Measurements from ENCODE around the gene CDC20.

CDC20 gene

GRCh38 chr1:43340559-43340958 lies 18.2 kb upstream of the CDC20 start:
- H3K4me2 ChIP-seq (ENCODE audit: low read length) = no peak overlapping the region
- no peak for TF ChIP-seq CTCF (IDR thresholded peaks at IDR 0.05)
- no peaks in the 10 kb centered on the region for H3K27me3 ChIP-seq (ENCODE audit: control insufficient read depth, insufficient read depth, low read length)
- no peak overlapping the region for H3K9ac ChIP-seq
- H3K36me3 ChIP-seq (ENCODE audit: control insufficient read depth, insufficient read depth, low read length) = no peaks in the 10 kb centered on the region
- H3K4me1 ChIP-seq = no peaks in the 10 kb centered on the region
- H3K9me3 ChIP-seq (ENCODE audit: control insufficient read depth, low read length) = no peaks in the 10 kb centered on the region
- H3K79me2 ChIP-seq = no peaks in the 10 kb centered on the region
- no peak overlapping the region for H3K27ac ChIP-seq
- no peak overlapping the region for H2AFZ ChIP-seq
- no peak overlapping the region for H3K4me3 ChIP-seq (ENCODE audit: low read depth, low read length)

- H3K36me3 ChIP-seq (ENCODE audit: control insufficient read depth, insufficient read depth, low read length) = no peaks in the 10 kb centered on the region
- no peak for TF ChIP-seq CTCF (IDR thresholded peaks at IDR 0.05)
Observed at GRCh38 chr1:43344267-43344850, 14.4 kb upstream of the CDC20 start.

GRCh38 chr1:43345120-43345519 lies 13.7 kb upstream of the CDC20 start:
- no peak overlapping the region for H3K4me3 ChIP-seq (ENCODE audit: low read depth, low read length)
- no peaks in the 10 kb centered on the region for H3K27me3 ChIP-seq (ENCODE audit: control insufficient read depth, insufficient read depth, low read length)
- no peak for TF ChIP-seq CTCF (IDR thresholded peaks at IDR 0.05)
- peak overlapping the region; percentile 29 for H2AFZ ChIP-seq
- no peak overlapping the region for H3K27ac ChIP-seq
- H3K9me3 ChIP-seq (ENCODE audit: control insufficient read depth, low read length) = no peaks in the 10 kb centered on the region
- no peaks in the 10 kb centered on the region for H3K36me3 ChIP-seq (ENCODE audit: control insufficient read depth, insufficient read depth, low read length)
- H3K4me1 ChIP-seq = peaks cover 3% of the 10 kb centered on the region
- no peaks in the 10 kb centered on the region for H3K79me2 ChIP-seq
- no peak overlapping the region for H3K9ac ChIP-seq
- peak overlapping the region; percentile 8 for H3K4me2 ChIP-seq (ENCODE audit: low read length)

More at GRCh38 chr1:43344267-43344850, 14.4 kb upstream of the CDC20 start:
- H3K9ac ChIP-seq = no peak overlapping the region
- H3K79me2 ChIP-seq = no peaks in the 10 kb centered on the region
- H3K27me3 ChIP-seq (ENCODE audit: control insufficient read depth, insufficient read depth, low read length) = no peaks in the 10 kb centered on the region
- no peak overlapping the region for H3K27ac ChIP-seq
- H2AFZ ChIP-seq = no peak overlapping the region
- no peaks in the 10 kb centered on the region for H3K9me3 ChIP-seq (ENCODE audit: control insufficient read depth, low read length)
- peaks cover 3% of the 10 kb centered on the region for H3K4me1 ChIP-seq
- H3K4me3 ChIP-seq (ENCODE audit: low read depth, low read length) = no peak overlapping the region
- H3K4me2 ChIP-seq (ENCODE audit: low read length) = no peak overlapping the region

- TF ChIP-seq CTCF (IDR thresholded peaks at IDR 0.05) = no peak
- no peak overlapping the region for H3K4me3 ChIP-seq (ENCODE audit: low read depth, low read length)
- no peaks in the 10 kb centered on the region for H3K79me2 ChIP-seq
- no peak overlapping the region for H3K27ac ChIP-seq
- H3K9me3 ChIP-seq (ENCODE audit: control insufficient read depth, low read length) = no peaks in the 10 kb centered on the region
- H3K4me2 ChIP-seq (ENCODE audit: low read length) = no peak overlapping the region
- H3K36me3 ChIP-seq (ENCODE audit: control insufficient read depth, insufficient read depth, low read length) = no peaks in the 10 kb centered on the region
- H3K4me1 ChIP-seq = peaks cover 3% of the 10 kb centered on the region
- no peaks in the 10 kb centered on the region for H3K27me3 ChIP-seq (ENCODE audit: control insufficient read depth, insufficient read depth, low read length)
- H2AFZ ChIP-seq = no peak overlapping the region
- no peak overlapping the region for H3K9ac ChIP-seq
Observed at GRCh38 chr1:43346636-43347035, 12.1 kb upstream of the CDC20 start.

GRCh38 chr1:43348343-43348808 lies 10.4 kb upstream of the CDC20 start:
- TF ChIP-seq CTCF (IDR thresholded peaks at IDR 0.05) = no peak
- no peaks in the 10 kb centered on the region for H3K36me3 ChIP-seq (ENCODE audit: control insufficient read depth, insufficient read depth, low read length)
- H3K9me3 ChIP-seq (ENCODE audit: control insufficient read depth, low read length) = no peaks in the 10 kb centered on the region
- H3K27me3 ChIP-seq (ENCODE audit: control insufficient read depth, insufficient read depth, low read length) = no peaks in the 10 kb centered on the region
- no peak overlapping the region for H3K9ac ChIP-seq
- H3K27ac ChIP-seq = peak overlapping the region; percentile 96
- H2AFZ ChIP-seq = peak overlapping the region; percentile 94
- no peaks in the 10 kb centered on the region for H3K79me2 ChIP-seq
- peaks cover 3% of the 10 kb centered on the region for H3K4me1 ChIP-seq
- H3K4me3 ChIP-seq (ENCODE audit: low read depth, low read length) = peak overlapping the region; percentile 56
- H3K4me2 ChIP-seq (ENCODE audit: low read length) = peak overlapping the region; percentile 90
